Keratinocyte (primary cell): ENCODE measurements around the gene OBSCN. TPM values are rescaled to one million over a fixed set of nuclear protein-coding genes. Genes with fewer than 3 reads are reported as not detected.

Experiments
- DNase-seq: peaks from one replicate; pipeline ENCODE4 v3.0.0-alpha.2; 2011; ENCODE audit warnings: low read depth, missing footprints, low spot score
- FAIRE-seq: peaks from 2 replicates; lab custom pipeline; 2011; peaks lifted over from hg19 to GRCh38; lab: Jason Lieb, UNC
- H2AFZ ChIP-seq: 2 replicates; pipeline ENCODE4 v1.6.0; 2012; ENCODE audit warnings: low read length, control low read depth, inconsistent platforms; ENCODE audit not compliant: control insufficient read depth
- H3K27ac ChIP-seq: 2 replicates; pipeline ENCODE4 v1.5.1; 2011; ENCODE audit warnings: low read length; ENCODE audit not compliant: control insufficient read depth, insufficient read depth
- H3K27me3 ChIP-seq: 3 replicates; pipeline ENCODE4 v1.6.0; 2011; ENCODE audit warnings: low read length; ENCODE audit not compliant: control insufficient read depth, insufficient read depth; ENCODE audit errors: extremely low read depth
- H3K36me3 ChIP-seq, 2 experiments: 2 replicates in 1 of 2; 3 replicates in 1 of 2; pipeline ENCODE4 v1.5.1; 2011; ENCODE audit warnings: low read length in 2 of 2, mild to moderate bottlenecking in 1 of 2; ENCODE audit not compliant: control insufficient read depth in 2 of 2, insufficient read depth in 2 of 2; ENCODE audit errors: extremely low read depth in 1 of 2
- H3K4me1 ChIP-seq: 3 replicates; pipeline ENCODE4 v1.5.1; 2011; ENCODE audit warnings: low read length; ENCODE audit not compliant: control insufficient read depth, insufficient read depth; ENCODE audit errors: extremely low read depth
- H3K4me2 ChIP-seq: 3 replicates; pipeline ENCODE4 v1.6.0; 2011; ENCODE audit warnings: low read depth, low read length; ENCODE audit not compliant: control insufficient read depth, insufficient read depth; ENCODE audit errors: extremely low read depth
- H3K4me3 ChIP-seq, 3 experiments: fragments of 200-600 bp in 1 of 3; sonication (generic) in 1 of 3; 2 replicates in 2 of 3; 3 replicates in 1 of 3; pipeline ENCODE4 v1.5.1; 2011 to 2016; ENCODE audit warnings: low read length in 3 of 3, mild to moderate bottlenecking in 3 of 3, control low read depth in 2 of 3, inconsistent platforms in 1 of 3, low read depth in 1 of 3, mixed read lengths in 1 of 3, mixed run types in 1 of 3, moderate library complexity in 1 of 3; ENCODE audit not compliant: control insufficient read depth in 2 of 3, insufficient read depth in 2 of 3; ENCODE audit errors: extremely low read depth in 1 of 3
- H3K79me2 ChIP-seq: 2 replicates; pipeline ENCODE4 v1.6.0; 2012; ENCODE audit warnings: low read length; ENCODE audit not compliant: control insufficient read depth, insufficient read depth
- H3K9ac ChIP-seq: 3 replicates; pipeline ENCODE4 v1.6.0; 2011; ENCODE audit warnings: low read length; ENCODE audit not compliant: control insufficient read depth, insufficient read depth; ENCODE audit errors: extremely low read depth
- H3K9me1 ChIP-seq: 3 replicates; pipeline ENCODE4 v1.6.0; 2011; ENCODE audit warnings: low read length; ENCODE audit not compliant: control insufficient read depth, insufficient read depth; ENCODE audit errors: extremely low read depth
- H3K9me3 ChIP-seq: 2 replicates; pipeline ENCODE4 v1.5.1; 2012; ENCODE audit warnings: low read depth, low read length; ENCODE audit not compliant: control insufficient read depth
- H4K20me1 ChIP-seq: 3 replicates; pipeline ENCODE4 v1.6.0; 2011; ENCODE audit warnings: low read length; ENCODE audit not compliant: control insufficient read depth, insufficient read depth; ENCODE audit errors: extremely low read depth
- CTCF ChIP-seq, 3 experiments: IDR thresholded peaks in 1 of 3; conservative IDR thresholded peaks in 1 of 3; optimal IDR thresholded peaks in 1 of 3; 2 replicates in 2 of 3; 3 replicates in 1 of 3; pipeline versions ENCODE3 to v1.5.1; 2011; ENCODE audit warnings: low read length in 3 of 3, mild to moderate bottlenecking in 3 of 3, moderate library complexity in 2 of 3, control low read depth in 1 of 3, inconsistent platforms in 1 of 3; ENCODE audit not compliant: insufficient read depth in 2 of 3; ENCODE audit errors: extremely low read depth in 1 of 3
- EZH2 ChIP-seq: IDR thresholded peaks from one replicate; pipeline ENCODE4 v1.6.1; 2012; ENCODE audit warnings: inconsistent platforms, mild to moderate bottlenecking, low read length, moderate library complexity
- dilution Hi-C: fragments of 300-500 bp; cut with MboI; formaldehyde crosslinking; loops from one replicate; pipeline ENCODE4 v1.7.0; 2020; ENCODE audit warnings: low sequenced_read_pairs; ENCODE audit not compliant: extremely low pct_ligation_motif_present
- polyA plus RNA-seq, 5 experiments: library from polyadenylated mRNA; depleted of rRNA in 3 of 5; stranded (reverse) in 3 of 5; stranded (forward) in 1 of 5; unstranded in 1 of 5; fragments of >200 nt; gene quantifications; 1 replicate in 1 of 5; 2 replicates in 3 of 5; 3 replicates in 1 of 5; pipeline versions ENCODE4 v1.2.1 to v1.2.3, GENCODE V29; 2011 to 2012; ENCODE audit warnings: missing spikeins in 2 of 5, low read depth in 1 of 5, low replicate concordance in 1 of 5

The OBSCN gene
- polyA plus RNA-seq, 1 donor (not counting 4 experiments of a cell fraction or from before 2014, with no cell fraction given), result 1.8 TPM

DNA sequence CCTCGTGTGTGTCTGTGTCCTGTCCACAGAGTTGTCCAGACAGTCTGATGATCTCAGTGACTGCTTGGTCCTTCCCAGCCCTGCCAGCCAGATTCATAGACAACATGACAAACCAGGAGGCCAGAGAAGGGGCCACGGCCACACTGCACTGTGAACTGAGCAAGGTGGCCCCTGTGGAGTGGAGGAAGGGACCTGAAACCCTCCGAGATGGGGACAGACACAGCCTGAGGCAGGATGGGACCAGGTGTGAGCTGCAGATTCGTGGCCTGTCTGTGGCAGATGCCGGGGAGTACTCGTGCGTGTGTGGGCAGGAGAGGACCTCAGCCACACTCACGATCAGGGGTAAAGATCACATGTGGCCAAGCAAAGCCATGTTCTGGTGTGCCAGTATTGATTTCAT, 96.4 kb downstream of the OBSCN start:
- Histone ChIP-seq H3K4me2 (no peak overlapping the region), H3K27ac (no peak overlapping the region), H3K9me1 (no peaks in the 10 kb centered on the region), H3K27me3 (no peaks in the 10 kb centered on the region), H3K4me1 (no peaks in the 10 kb centered on the region), H3K4me3 (no peak overlapping the region), H3K36me3 (no peaks in the 10 kb centered on the region), H3K9me3 (peaks cover 10% of the 10 kb centered on the region), H3K79me2 (no peaks in the 10 kb centered on the region), H3K9ac (no peak overlapping the region), H2AFZ (no peak overlapping the region), H4K20me1 (no peaks in the 10 kb centered on the region)
- dilution Hi-C loops, result no loop called here
- FAIRE-seq (no peak), DNase-seq (no peak)
- TF ChIP-seq EZH2 (no peak), CTCF (optimal IDR thresholded peaks at IDR 0.05 in 1 of 3, IDR thresholded peaks at IDR 0.05 in 1 of 3, conservative IDR thresholded peaks at IDR 0.05 in 1 of 3; ENCODE audit: extremely low read depth in 1 of 3, insufficient read depth in 2 of 3, low read length in 3 of 3) (no peak)

GRCh38 chr1:228304766-228305395, 97.0 kb downstream of the OBSCN start:
- dilution Hi-C loops, result no loop called here
- no peak overlapping the region for H2AFZ ChIP-seq
- H3K4me3 ChIP-seq, result no peak overlapping the region
- no peak for TF ChIP-seq EZH2
- DNase-seq (no peak), FAIRE-seq (no peak)
- H3K27ac ChIP-seq, result no peak overlapping the region
- no peaks in the 10 kb centered on the region for H4K20me1 ChIP-seq
- H3K79me2 ChIP-seq, result no peaks in the 10 kb centered on the region
- H3K9me3 ChIP-seq, result peaks cover 10% of the 10 kb centered on the region
- no peak overlapping the region for H3K4me2 ChIP-seq
- no peaks in the 10 kb centered on the region for H3K36me3 ChIP-seq
- no peaks in the 10 kb centered on the region for H3K9me1 ChIP-seq
- no peak overlapping the region for H3K9ac ChIP-seq
- H3K4me1 ChIP-seq, result no peaks in the 10 kb centered on the region
- H3K27me3 ChIP-seq, result no peaks in the 10 kb centered on the region

DNA sequence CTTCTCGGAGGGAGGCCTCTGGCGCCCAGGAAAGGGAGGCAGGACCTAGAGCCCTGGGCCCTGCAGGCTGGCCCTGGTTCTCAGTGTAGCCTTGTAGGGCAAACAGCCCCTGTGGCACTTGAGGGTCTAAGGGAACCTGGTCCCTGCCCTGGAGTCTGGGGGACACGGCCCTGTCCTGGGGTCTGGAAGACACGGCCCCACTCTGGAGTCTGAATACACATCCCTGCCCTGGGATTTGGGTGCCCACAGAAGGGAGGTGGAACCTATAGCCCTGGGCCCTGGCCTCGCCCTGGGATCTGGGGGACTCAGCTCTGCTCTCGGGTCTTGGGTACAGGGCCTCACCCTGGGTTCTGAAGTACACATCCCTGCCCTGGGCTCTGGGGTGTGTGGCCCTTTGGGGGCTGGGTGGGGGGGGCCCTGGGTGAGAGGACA, 97.9 kb downstream of the OBSCN start:
- DNase-seq (no peak), FAIRE-seq (no peak)
- Histone ChIP-seq H3K9me3 (peaks cover 10% of the 10 kb centered on the region), H4K20me1 (no peaks in the 10 kb centered on the region), H3K9me1 (no peaks in the 10 kb centered on the region), H3K36me3 (no peaks in the 10 kb centered on the region), H2AFZ (no peak overlapping the region), H3K79me2 (no peaks in the 10 kb centered on the region), H3K9ac (no peak overlapping the region), H3K4me1 (no peaks in the 10 kb centered on the region), H3K4me3 (no peak overlapping the region), H3K4me2 (no peak overlapping the region), H3K27ac (no peak overlapping the region), H3K27me3 (no peaks in the 10 kb centered on the region)
- dilution Hi-C loops, result no loop called here
- TF ChIP-seq EZH2 (no peak), CTCF (optimal IDR thresholded peaks at IDR 0.05 in 1 of 3, IDR thresholded peaks at IDR 0.05 in 1 of 3, conservative IDR thresholded peaks at IDR 0.05 in 1 of 3; ENCODE audit: extremely low read depth in 1 of 3, insufficient read depth in 2 of 3, low read length in 3 of 3) (no peak)
